Natural killer cell treated with Interleukin-12 subunit alpha and Interleukin-12 subunit beta and Interleukin-15 and Interleukin-18, amount 100 ng/mL, for 72 hours (primary cell): ENCODE data around the gene CYP4V2. TPM values are rescaled to one million over a fixed set of nuclear protein-coding genes. Genes with fewer than 3 reads are reported as not detected.

Experiments used
- ATAC-seq, 2 donors: fragments of 150-1000 bp; cut with Tn5 transposase in 1 of 2; sonication (Bioruptor Pico), chemical (Tn5 transposase) in 1 of 2; 2 replicates each; pipeline ENCODE4 v1.10.0; 2021
- DNase-seq: peaks from one replicate; pipeline ENCODE4 v3.0.0; 2022; ENCODE audit warnings: low spot score
- H3K27ac Mint-ChIP-seq, 2 donors: 1 replicate in 1 of 2; 2 replicates in 1 of 2; pipeline ENCODE4 v1.8.0; 2022; ENCODE audit warnings: mixed read lengths in 2 of 2, mild to moderate bottlenecking in 1 of 2, moderate library complexity in 1 of 2
- H3K27me3 Mint-ChIP-seq, 2 donors: 1 replicate in 1 of 2; 2 replicates in 1 of 2; pipeline ENCODE4 v1.8.0; 2022; ENCODE audit warnings: mixed read lengths in 2 of 2
- H3K36me3 Mint-ChIP-seq: one replicate; pipeline ENCODE4 v1.8.0; 2022; ENCODE audit warnings: mixed read lengths
- H3K4me1 Mint-ChIP-seq, 2 donors: 1 replicate in 1 of 2; 2 replicates in 1 of 2; pipeline ENCODE4 v1.8.0; 2022; ENCODE audit warnings: low read depth in 2 of 2, mixed read lengths in 2 of 2, mild to moderate bottlenecking in 1 of 2
- H3K4me3 Mint-ChIP-seq: one replicate; pipeline ENCODE4 v1.8.0; 2022; ENCODE audit warnings: mixed read lengths
- H3K9me3 Mint-ChIP-seq: 2 replicates; pipeline ENCODE4 v1.8.0; 2022; ENCODE audit warnings: mixed read lengths
- total RNA-seq, 2 donors: library from RNA; stranded (reverse); gene quantifications; one replicate each; pipeline ENCODE4 v1.2.3, GENCODE V29; 2022

CYP4V2 gene
- total RNA-seq, 2 donors from 2014 or later, result 11.7 to 15.2 TPM

DNA sequence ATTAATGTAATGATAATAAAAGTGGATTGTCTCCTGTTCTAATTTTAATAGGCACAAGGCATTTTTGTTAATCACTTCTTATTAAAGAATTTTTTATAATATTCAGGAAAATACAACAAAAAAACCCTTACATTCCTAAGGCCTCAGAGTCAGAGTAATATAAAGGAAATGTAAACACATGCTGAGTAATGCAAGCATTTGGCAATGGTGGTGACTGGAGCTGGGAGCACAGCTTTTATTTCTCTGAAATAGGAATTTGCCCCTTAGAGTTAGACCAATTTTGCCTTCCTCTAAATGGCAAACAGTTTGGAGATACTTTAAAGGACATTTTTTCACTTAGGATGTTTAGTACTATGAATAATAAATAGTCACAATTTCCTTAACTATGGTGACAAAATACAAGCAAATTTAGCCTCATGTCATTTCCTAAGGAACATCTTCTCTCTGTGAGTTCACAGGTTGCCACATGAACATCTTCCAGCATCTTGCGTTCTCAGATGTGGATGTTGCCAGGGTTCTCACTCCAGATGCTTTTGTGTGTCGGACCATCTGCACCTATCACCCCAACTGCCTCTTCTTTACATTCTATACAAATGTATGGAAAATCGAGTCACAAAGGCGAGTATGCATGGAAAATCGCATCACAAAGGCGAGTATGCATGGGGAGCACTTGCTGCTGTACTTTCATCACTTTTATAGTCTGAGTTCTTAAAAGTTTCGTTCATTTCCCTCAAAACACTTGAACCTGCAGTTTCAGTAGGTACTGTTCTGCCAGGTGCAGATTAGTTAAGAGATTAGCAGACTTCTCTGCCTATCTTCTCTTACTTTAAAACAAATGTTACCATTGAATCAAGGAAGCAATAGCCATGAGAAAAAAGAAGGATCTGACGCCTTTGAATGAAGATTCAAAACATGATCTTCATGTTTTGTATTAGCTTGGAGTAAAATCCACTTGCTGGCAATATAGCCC lies 58.7 kb downstream of the CYP4V2 start:
- Mint-ChIP-seq H3K36me3 (no peaks in the 10 kb centered on the region), H3K4me1 (no peaks in the 10 kb centered on the region), H3K27ac (no peak overlapping the region), H3K27me3 (peaks cover 0 to 15% of the 10 kb centered on the region in 2 donors), H3K9me3 (peaks cover 5% of the 10 kb centered on the region), H3K4me3 (no peak overlapping the region)
- no peak for DNase-seq
- no peak for ATAC-seq

DNA sequence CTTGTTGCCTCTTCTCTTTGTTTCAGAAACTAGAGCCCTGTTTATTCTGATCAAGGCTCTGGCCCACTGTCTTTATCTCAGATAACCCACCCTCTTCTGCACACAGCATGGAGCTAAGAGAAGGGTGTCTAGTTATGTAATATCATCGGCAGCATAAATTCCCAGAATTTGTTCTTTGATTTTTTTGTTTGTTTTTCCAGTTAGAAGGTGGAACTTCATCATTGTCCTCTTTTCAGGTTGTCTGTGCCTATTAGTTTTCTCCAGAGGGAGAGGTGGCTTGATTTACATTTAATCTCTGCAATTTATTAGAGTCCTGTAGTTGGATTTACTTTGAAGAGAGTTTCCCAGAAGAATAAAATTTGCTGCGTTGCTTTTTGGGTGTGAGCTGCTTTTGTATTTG lies 59.4 kb downstream of the CYP4V2 start:
- H3K27me3 Mint-ChIP-seq, result peaks cover 0 to 15% of the 10 kb centered on the region in 2 donors
- H3K27ac Mint-ChIP-seq, result no peak overlapping the region
- H3K4me1 Mint-ChIP-seq, result no peaks in the 10 kb centered on the region
- H3K9me3 Mint-ChIP-seq, result peaks cover 5% of the 10 kb centered on the region
- no peak overlapping the region for H3K4me3 Mint-ChIP-seq
- no peak for ATAC-seq
- no peaks in the 10 kb centered on the region for H3K36me3 Mint-ChIP-seq
- DNase-seq, result no peak

DNA sequence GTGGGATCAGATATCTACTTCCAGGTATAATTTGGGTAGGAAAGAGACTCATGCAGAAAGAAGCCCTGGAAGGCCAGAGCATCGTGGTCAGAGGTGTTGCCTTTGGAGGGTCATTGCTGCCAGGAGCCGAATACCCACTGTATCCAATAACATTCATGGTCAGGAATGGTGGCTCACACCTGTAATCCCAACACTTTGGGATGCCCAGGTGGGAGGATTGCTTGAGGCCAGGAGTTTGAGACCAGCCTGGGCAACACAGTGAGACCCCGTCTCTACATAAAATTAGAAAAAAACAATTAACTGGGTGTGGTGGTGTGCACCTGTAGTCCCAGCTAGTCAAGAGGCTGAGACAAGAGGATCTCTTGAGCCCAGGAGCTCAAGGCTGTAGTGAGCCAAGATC lies 63.8 kb downstream of the CYP4V2 start:
- DNase-seq (no peak), ATAC-seq (no peak)
- no peak overlapping the region for H3K4me3 Mint-ChIP-seq
- no peaks in the 10 kb centered on the region for H3K4me1 Mint-ChIP-seq
- H3K27me3 Mint-ChIP-seq, result peaks cover 0 to 7% of the 10 kb centered on the region in 2 donors
- no peak overlapping the region for H3K27ac Mint-ChIP-seq
- no peaks in the 10 kb centered on the region for H3K36me3 Mint-ChIP-seq
- no peaks in the 10 kb centered on the region for H3K9me3 Mint-ChIP-seq

DNA sequence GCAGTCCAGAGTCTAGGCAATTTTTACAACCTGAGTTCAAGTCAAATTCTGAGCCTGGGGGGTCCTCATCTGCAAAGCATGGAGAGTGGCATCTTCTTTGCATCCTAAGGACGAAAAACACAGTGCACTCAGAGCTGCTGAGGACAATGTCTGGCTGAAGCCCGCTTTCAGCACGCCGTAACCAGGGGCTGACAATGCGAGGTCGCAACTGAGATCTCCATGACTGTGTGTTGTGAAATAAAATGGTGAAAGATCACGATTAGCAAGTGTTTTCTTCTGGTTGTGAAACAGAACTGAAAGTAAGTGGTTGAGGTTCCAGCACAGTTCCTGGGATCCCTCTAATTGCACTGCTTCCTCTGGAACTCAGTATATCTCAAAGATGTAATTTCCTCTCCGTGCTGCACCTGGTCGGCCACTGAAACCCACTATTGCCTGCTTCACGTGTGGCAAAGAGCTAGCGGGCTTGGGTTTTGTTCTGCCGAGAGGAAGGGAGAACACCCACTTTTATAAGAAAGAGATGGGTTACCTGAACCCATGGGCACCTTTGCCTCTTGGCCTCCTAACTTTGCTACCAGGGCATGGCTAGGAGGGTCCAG lies 66.9 kb downstream of the CYP4V2 start:
- ATAC-seq (no peak), DNase-seq (no peak)
- no peaks in the 10 kb centered on the region for H3K4me1 Mint-ChIP-seq
- H3K27ac Mint-ChIP-seq, result no peak overlapping the region
- H3K4me3 Mint-ChIP-seq, result no peak overlapping the region
- no peaks in the 10 kb centered on the region for H3K36me3 Mint-ChIP-seq
- H3K9me3 Mint-ChIP-seq, result no peaks in the 10 kb centered on the region
- H3K27me3 Mint-ChIP-seq, result peaks cover 2 to 7% of the 10 kb centered on the region in 2 donors

DNA sequence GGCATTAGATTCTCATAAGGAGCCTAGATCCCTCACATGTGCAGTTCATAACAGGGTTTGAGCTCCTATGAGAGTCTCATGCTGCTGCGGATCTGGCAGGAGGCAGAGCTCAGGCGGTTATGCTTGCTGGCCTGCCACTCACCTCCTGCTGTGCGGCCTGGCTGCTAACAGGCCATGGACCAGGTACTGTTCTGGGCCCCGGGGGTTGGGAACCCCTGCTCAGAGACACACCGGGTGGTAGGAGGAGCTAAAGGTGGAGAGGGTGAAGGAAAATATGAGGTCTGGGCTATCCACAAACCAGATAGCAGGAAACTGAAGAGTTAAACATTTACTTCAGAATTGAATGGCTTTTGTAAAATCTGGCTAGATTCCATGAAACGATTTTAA lies 68.7 kb downstream of the CYP4V2 start:
- ATAC-seq (no peak), DNase-seq (no peak)
- Mint-ChIP-seq H3K4me3 (no peak overlapping the region), H3K27me3 (peaks cover 4 to 11% of the 10 kb centered on the region in 2 donors), H3K9me3 (no peaks in the 10 kb centered on the region), H3K4me1 (no peaks in the 10 kb centered on the region), H3K36me3 (no peaks in the 10 kb centered on the region), H3K27ac (no peak overlapping the region)

Other genes starting within 250 kb of the CYP4V2 start
- gene TLR3, start 122.4 kb upstream of the CYP4V2 start, total RNA-seq, result 1 to 10 TPM; 1.2 to 1.8 TPM
- not detected for gene FAM149A, start 86.9 kb upstream of the CYP4V2 start, total RNA-seq
- gene KLKB1, start 35.9 kb downstream of the CYP4V2 start, total RNA-seq, result under 1 TPM; 0.78 to 0.81 TPM
- not detected for gene F11, start 74.6 kb downstream of the CYP4V2 start, total RNA-seq